Osteoblast (primary cell): Measurements from ENCODE around the gene TREM1. TPM values are rescaled to one million over a fixed set of nuclear protein-coding genes. Genes with fewer than 3 reads are reported as not detected.

Source experiments
- DNase-seq: peaks from one replicate; pipeline ENCODE4 v3.0.0; 2011; ENCODE audit warnings: low spot score, mixed read lengths; ENCODE audit not compliant: insufficient read length; ENCODE audit errors: missing footprints
- H2AFZ ChIP-seq: 2 replicates; pipeline ENCODE4 v1.6.0; 2011; ENCODE audit warnings: mild to moderate bottlenecking, low read length
- H3K27ac ChIP-seq: 2 replicates; pipeline ENCODE4 v1.5.1; 2011; ENCODE audit warnings: mild to moderate bottlenecking, low read depth, low read length, moderate library complexity
- H3K27me3 ChIP-seq: 2 replicates; pipeline ENCODE4 v1.6.0; 2012; ENCODE audit warnings: mild to moderate bottlenecking, control low read depth, inconsistent platforms, low read length, moderate library complexity; ENCODE audit not compliant: insufficient read depth
- H3K36me3 ChIP-seq: 2 replicates; pipeline ENCODE4 v1.5.1; 2011; ENCODE audit warnings: mild to moderate bottlenecking, low read length, control low read depth, moderate library complexity; ENCODE audit not compliant: insufficient read depth
- H3K4me1 ChIP-seq: 2 replicates; pipeline ENCODE4 v1.5.1; 2011; ENCODE audit warnings: mild to moderate bottlenecking, low read length, control low read depth, moderate library complexity; ENCODE audit not compliant: insufficient read depth
- H3K4me2 ChIP-seq: 2 replicates; pipeline ENCODE4 v1.6.0; 2011; ENCODE audit warnings: mild to moderate bottlenecking, low read length; ENCODE audit not compliant: insufficient read depth
- H3K4me3 ChIP-seq: fragments of 200-600 bp; sonication (generic); 3 replicates; pipeline ENCODE4 v1.5.1; 2012; ENCODE audit warnings: mild to moderate bottlenecking, low read length, inconsistent platforms; ENCODE audit not compliant: insufficient read depth
- H3K79me2 ChIP-seq: 2 replicates; pipeline ENCODE4 v1.6.0; 2012; ENCODE audit warnings: mild to moderate bottlenecking, low read length, control low read depth, inconsistent platforms; ENCODE audit not compliant: insufficient read depth
- H3K9me3 ChIP-seq: 2 replicates; pipeline ENCODE4 v1.5.1; 2011; ENCODE audit warnings: low read depth, low read length, control low read depth
- H4K20me1 ChIP-seq: 2 replicates; pipeline ENCODE4 v1.6.0; 2012; ENCODE audit warnings: mild to moderate bottlenecking, low read length, control low read depth; ENCODE audit not compliant: insufficient read depth
- total RNA-seq: library from RNA; depleted of rRNA; stranded (reverse); fragments of >200 nt; gene quantifications from 2 replicates; pipeline ENCODE4 v1.2.3, GENCODE V29; 2012
- TF ChIP-seq, protein P1 (sequence below): IDR thresholded peaks from 2 replicates; pipeline ENCODE4 v1.5.1; 2011; ENCODE audit warnings: mild to moderate bottlenecking, low read depth, low read length, moderate library complexity; ENCODE audit errors: extremely low read depth

TREM1 gene
- total RNA-seq, 1 donor, result 0.72 TPM

DNA sequence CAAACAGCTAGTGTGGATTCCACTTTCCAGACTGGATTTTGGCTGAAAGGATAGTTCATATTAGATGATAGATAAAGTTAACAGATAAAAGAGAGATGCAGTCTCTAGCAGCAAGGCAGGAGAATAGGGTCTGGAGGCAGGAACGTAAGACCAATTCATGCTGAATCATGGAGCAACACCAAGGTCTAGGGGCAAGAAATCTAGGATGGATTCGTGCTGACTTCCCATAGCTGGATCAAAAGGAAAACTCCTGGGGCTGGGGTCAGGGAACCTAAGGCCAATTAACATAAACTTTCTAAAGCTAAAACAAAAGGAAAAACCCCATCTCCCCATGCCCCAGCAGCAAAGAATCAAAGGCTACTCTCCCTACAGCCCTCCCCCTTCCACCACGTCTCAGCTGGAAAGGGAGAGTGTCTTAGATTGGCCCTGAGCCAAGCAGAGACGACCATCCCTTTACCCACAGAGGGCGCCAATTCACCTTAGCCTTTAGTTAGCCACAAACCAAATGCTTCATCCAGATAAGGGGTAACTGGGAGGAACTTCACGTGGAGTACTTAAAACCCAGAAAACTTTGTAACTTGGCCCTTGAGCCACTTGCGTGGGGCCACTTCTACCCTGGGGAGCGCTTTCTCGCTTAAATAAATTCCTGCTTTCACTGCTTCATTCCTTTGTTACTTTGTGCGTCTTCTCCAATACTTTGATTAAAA lies 7.6 kb downstream of the TREM1 start:
- Histone ChIP-seq H4K20me1 (no peaks in the 10 kb centered on the region), H3K79me2 (no peaks in the 10 kb centered on the region), H3K4me2 (no peak overlapping the region), H3K27me3 (peaks cover 4% of the 10 kb centered on the region), H3K9me3 (no peaks in the 10 kb centered on the region), H2AFZ (no peak overlapping the region), H3K4me3 (no peak overlapping the region), H3K4me1 (no peaks in the 10 kb centered on the region), H3K27ac (no peak overlapping the region), H3K36me3 (no peaks in the 10 kb centered on the region)
- TF ChIP-seq, protein P1, sequence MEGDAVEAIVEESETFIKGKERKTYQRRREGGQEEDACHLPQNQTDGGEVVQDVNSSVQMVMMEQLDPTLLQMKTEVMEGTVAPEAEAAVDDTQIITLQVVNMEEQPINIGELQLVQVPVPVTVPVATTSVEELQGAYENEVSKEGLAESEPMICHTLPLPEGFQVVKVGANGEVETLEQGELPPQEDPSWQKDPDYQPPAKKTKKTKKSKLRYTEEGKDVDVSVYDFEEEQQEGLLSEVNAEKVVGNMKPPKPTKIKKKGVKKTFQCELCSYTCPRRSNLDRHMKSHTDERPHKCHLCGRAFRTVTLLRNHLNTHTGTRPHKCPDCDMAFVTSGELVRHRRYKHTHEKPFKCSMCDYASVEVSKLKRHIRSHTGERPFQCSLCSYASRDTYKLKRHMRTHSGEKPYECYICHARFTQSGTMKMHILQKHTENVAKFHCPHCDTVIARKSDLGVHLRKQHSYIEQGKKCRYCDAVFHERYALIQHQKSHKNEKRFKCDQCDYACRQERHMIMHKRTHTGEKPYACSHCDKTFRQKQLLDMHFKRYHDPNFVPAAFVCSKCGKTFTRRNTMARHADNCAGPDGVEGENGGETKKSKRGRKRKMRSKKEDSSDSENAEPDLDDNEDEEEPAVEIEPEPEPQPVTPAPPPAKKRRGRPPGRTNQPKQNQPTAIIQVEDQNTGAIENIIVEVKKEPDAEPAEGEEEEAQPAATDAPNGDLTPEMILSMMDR, result peak; percentile 43
- no peak for DNase-seq

DNA sequence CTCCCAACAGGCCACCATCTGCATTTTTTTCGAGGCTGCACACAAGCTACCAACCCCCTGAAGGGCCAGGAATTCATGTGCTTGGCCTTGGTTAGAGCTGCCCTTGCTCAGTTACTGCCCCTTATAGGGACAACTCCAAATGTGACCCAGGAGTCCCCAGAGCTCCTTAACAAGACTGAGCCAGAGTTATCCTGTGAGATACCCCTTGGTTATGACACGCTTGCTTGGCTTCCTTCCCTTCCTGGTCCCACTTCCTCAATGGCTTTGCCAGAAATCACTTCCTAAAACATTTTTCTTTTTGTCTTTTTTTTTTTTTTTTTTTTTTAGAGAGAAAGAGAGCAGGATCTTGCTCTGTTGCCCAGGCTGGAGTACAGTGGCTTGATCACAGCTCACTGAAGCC lies 8.9 kb downstream of the TREM1 start:
- Histone ChIP-seq H3K4me3 (no peak overlapping the region), H3K79me2 (no peaks in the 10 kb centered on the region), H3K36me3 (no peaks in the 10 kb centered on the region), H3K27ac (no peak overlapping the region), H3K4me1 (no peaks in the 10 kb centered on the region), H3K27me3 (peaks cover 4% of the 10 kb centered on the region), H2AFZ (no peak overlapping the region), H3K4me2 (no peak overlapping the region), H4K20me1 (no peaks in the 10 kb centered on the region), H3K9me3 (no peaks in the 10 kb centered on the region)
- TF ChIP-seq, protein P1, result no peak
- no peak for DNase-seq

DNA sequence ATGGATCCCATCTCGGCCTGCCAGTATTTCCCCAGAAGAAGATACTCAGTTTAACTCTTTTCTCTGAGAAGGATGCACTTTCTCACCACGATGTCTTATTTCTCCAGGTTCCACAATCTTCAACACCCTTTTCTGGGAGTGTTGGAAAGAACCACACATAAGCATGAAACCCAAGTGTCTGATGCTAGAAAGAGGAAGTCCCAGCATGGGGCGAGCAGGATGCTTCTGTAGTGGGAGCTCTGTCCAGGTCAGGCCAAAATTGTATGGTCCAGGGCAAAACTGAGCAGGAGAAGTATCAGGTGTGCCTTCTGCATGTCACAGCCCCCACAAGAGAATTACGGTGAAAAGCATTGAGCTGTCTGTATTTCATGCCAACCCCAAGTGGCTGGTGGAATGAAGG lies 11.0 kb downstream of the TREM1 start:
- DNase-seq, result no peak
- Histone ChIP-seq H3K27ac (no peak overlapping the region), H3K4me3 (no peak overlapping the region), H4K20me1 (no peaks in the 10 kb centered on the region), H3K4me1 (no peaks in the 10 kb centered on the region), H3K79me2 (no peaks in the 10 kb centered on the region), H3K36me3 (no peaks in the 10 kb centered on the region), H2AFZ (no peak overlapping the region), H3K9me3 (no peaks in the 10 kb centered on the region), H3K4me2 (no peak overlapping the region), H3K27me3 (peaks cover 4% of the 10 kb centered on the region)
- TF ChIP-seq, protein P1, result no peak

DNA sequence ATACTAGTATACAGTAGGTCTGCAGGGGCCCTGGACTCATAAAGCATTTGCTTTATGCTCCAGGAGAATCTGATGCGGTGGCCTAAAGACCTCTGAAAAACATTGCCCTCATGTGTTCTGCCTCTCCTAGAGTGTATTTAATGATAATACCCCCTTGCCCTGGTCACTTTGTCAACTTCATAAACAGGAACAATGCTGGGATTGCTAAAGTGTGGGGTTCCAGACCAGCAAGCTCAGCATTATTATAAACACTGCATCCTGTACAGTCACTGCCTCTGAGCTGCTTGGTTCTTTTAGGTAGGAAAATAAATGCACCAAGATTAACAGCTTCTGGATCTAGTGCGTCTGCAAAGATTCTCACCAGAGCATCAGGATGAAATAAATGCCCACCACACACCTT lies 12.2 kb downstream of the TREM1 start:
- Histone ChIP-seq H3K4me2 (no peak overlapping the region), H2AFZ (no peak overlapping the region), H3K36me3 (no peaks in the 10 kb centered on the region), H3K79me2 (no peaks in the 10 kb centered on the region), H3K27ac (no peak overlapping the region), H3K4me3 (no peak overlapping the region), H3K27me3 (peaks cover 4% of the 10 kb centered on the region), H4K20me1 (no peaks in the 10 kb centered on the region), H3K9me3 (no peaks in the 10 kb centered on the region), H3K4me1 (no peaks in the 10 kb centered on the region)
- no peak for DNase-seq
- TF ChIP-seq, protein P1, result no peak
